ENCODE data around the gene TTYH1. TPM values are rescaled to one million over a fixed set of nuclear protein-coding genes. Genes with fewer than 3 reads are reported as not detected.
A peak's percentile ranks its signal among the peaks of the same experiment; 100 is the strongest.

The TTYH1 gene
- total and polyA plus RNA-seq, 2 of the 8 experiments (the other 6 are each of a cell fraction or from before 2014, with no cell fraction given), result 26.7 to 46.5 TPM

DNA sequence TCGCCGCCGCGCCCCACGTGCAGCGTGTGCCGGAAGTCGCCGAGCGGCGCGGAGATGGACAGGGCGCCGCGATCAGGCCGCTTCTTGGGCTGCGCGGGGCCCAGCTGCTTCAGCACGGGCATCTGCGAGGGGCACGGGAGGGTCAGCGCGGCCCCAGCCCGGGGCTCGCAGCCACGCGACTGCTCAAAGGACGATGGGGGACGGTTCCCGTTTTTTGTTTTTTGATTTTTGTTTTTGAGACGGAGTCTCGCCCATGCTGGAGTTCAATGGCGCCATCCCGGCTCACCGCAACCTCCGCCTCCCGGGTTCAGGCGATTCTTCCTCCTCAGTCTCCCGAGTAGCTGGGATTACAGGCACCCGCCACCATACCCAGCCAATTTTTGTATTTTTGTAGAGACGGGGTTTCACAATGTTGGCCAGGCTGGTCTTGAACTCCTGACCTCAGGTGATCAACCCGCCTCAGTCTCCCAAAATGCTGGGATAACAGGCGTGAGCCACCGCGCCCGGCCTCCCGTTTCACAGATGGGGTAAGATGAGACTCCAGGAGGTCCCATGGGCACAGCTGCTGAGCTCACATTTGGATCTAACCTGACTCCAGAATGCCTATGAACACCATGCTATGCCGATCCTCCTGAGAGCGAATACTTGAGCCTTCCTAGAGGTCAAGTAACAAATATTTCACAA lies 50.3 kb downstream of the TTYH1 start:
- no peak overlapping the region for H4K91ac ChIP-seq (replicated peaks; ENCODE audit: insufficient read length, low read length)
- H2AK5ac ChIP-seq (ENCODE audit: low read depth, low read length), result no peak overlapping the region
- H3K36me3 ChIP-seq (ENCODE audit: control insufficient read depth in 2 of 4, insufficient read depth in 4 of 4, low read length in 3 of 4), result peaks cover 0 to 16% (median 5%) of the 10 kb centered on the region in 4 experiments; a peak in 3 of 8 replicates
- 86% methylated on average over 31 of the region's 49 CpGs; no CpG with 5 or more reads in 1 of the 2 experiments for WGBS, 2 experiments (ENCODE audit: extremely low coverage in 1 of 2, insufficient coverage in 1 of 2, insufficient read length in 1 of 2, insufficient replicate concordance in 2 of 2, low coverage in 1 of 2, low lambda C conversion rate in 2 of 2, missing lambda C conversion rate in 1 of 2)
- CTCF ChIA-PET (ENCODE audit: partially characterized antibody), result interaction anchor here (1.9 kb wide), 1 partner anchor 12 kb away, joined by 6 read pairs; no protein-coding TSS in a partner anchor
- no peak for DNase-seq (ENCODE audit: low read depth in 1 of 2, low spot score in 2 of 2)
- no peak overlapping the region for H2AFZ ChIP-seq (ENCODE audit: low read length)
- H2BK15ac ChIP-seq (ENCODE audit: low read length), result no peak overlapping the region
- peaks cover 10% of the 10 kb centered on the region; the same call in 1 of the 2 replicates for H3K23me2 ChIP-seq (ENCODE audit: low read depth, low read length)
- H3K4me3 ChIP-seq (ENCODE audit: extremely low read depth in 1 of 4, insufficient read depth in 2 of 4, low read depth in 3 of 4, low read length in 4 of 4), result peak overlapping the region in 2 of 4 experiments; percentile 77 to 84; a peak in 3 of 8 replicates
- H3K56ac ChIP-seq (replicated peaks; ENCODE audit: insufficient read length, low read depth, low read length), result no peak overlapping the region
- H4K8ac ChIP-seq (ENCODE audit: extremely low read depth, insufficient read depth, low read length), result peak overlapping the region; percentile 78; the same call in 1 of the 2 replicates
- POLR2A ChIA-PET (ENCODE audit: partially characterized antibody), result interaction anchor here (1.2 to 1.6 kb wide), 3 partner anchors 8 to 652 kb away, joined by 3 to 7 read pairs (median 3); partner anchors contain the start of genes CDC42EP5 and PPP1R12C
- no peak overlapping the region for H4K5ac ChIP-seq (ENCODE audit: insufficient read length, low read depth, low read length)
- H2BK120ac ChIP-seq (replicated peaks; ENCODE audit: low read depth, low read length), result no peak overlapping the region
- peaks cover 2 to 24% (median 15%) of the 10 kb centered on the region in 4 experiments; a peak in 6 of 7 replicates for H3K27me3 ChIP-seq (replicated peaks in 1 of 4; ENCODE audit: control insufficient read depth in 3 of 4, extremely low read depth in 1 of 4, insufficient read depth in 3 of 4, low read length in 3 of 4)
- H3K9me3 ChIP-seq (ENCODE audit: insufficient read depth in 2 of 2, low read depth in 1 of 2, low read length in 1 of 2), result no peaks in the 10 kb centered on the region
- H3K9ac ChIP-seq (replicated peaks in 1 of 4; ENCODE audit: extremely low read depth in 1 of 4, low read depth in 3 of 4, low read length in 3 of 4), result no peak overlapping the region
- no peak overlapping the region for H3K23ac ChIP-seq (ENCODE audit: insufficient read length)
- H2BK5ac ChIP-seq (ENCODE audit: low read depth, low read length), result no peak overlapping the region
- no peaks in the 10 kb centered on the region for H3K79me2 ChIP-seq (ENCODE audit: control insufficient read depth in 1 of 2, insufficient read depth in 2 of 2, low read length in 2 of 2)
- no peak overlapping the region for H3K14ac ChIP-seq (ENCODE audit: insufficient read length)
- peaks cover 0 to 4% of the 10 kb centered on the region in 2 experiments for H4K20me1 ChIP-seq (replicated peaks in 1 of 2; ENCODE audit: control insufficient read depth in 1 of 2, insufficient read depth in 2 of 2, low read length in 2 of 2)
- no peaks in the 10 kb centered on the region for H3K79me1 ChIP-seq (ENCODE audit: low read depth, low read length)
- no peak overlapping the region for H2BK12ac ChIP-seq (ENCODE audit: low read depth, low read length)
- H3K4ac ChIP-seq (replicated peaks; ENCODE audit: insufficient read length, low read depth, low read length), result no peak overlapping the region
- H2BK20ac ChIP-seq (ENCODE audit: low read length), result no peak overlapping the region
- no peak overlapping the region for H3K27ac ChIP-seq (ENCODE audit: low read depth, low read length)
- no peak overlapping the region for H3K18ac ChIP-seq (ENCODE audit: extremely low read depth, low read length)
- FAIRE-seq, result no peak
- peak overlapping the region; percentile 35 to 51; a peak in 2 of 4 replicates for H3K4me2 ChIP-seq (ENCODE audit: insufficient read depth in 1 of 2, low read depth in 2 of 2, low read length in 2 of 2)
- peaks cover under 1 to 11% (median 5%) of the 10 kb centered on the region in 4 experiments; a peak in 6 of 7 replicates for H3K4me1 ChIP-seq (replicated peaks in 1 of 4; ENCODE audit: control insufficient read depth in 3 of 4, insufficient read depth in 4 of 4, low read length in 3 of 4)
- TF ChIP-seq CBX8 (IDR thresholded peaks at IDR 0.05; ENCODE audit: borderline replicate concordance, low read depth, low read length), result no peak
- TF ChIP-seq CREB1 (IDR thresholded peaks at IDR 0.05), result no peak
- TF ChIP-seq SRF (IDR thresholded peaks at IDR 0.05; ENCODE audit: low read depth, low read length), result no peak
- TF ChIP-seq SP2 (IDR thresholded peaks at IDR 0.05; ENCODE audit: low read length), result no peak
- no peak for TF ChIP-seq HDAC6 (IDR thresholded peaks at IDR 0.05; ENCODE audit: low read depth, low read length)
- 0 out of 4 replicates have a peak, but pooled peaks of 1 of the 2 experiments have one; percentile 8 for TF ChIP-seq HDAC2 (IDR thresholded peaks at IDR 0.05; ENCODE audit: borderline replicate concordance in 1 of 2, low read depth in 2 of 2, low read length in 2 of 2)
- TF ChIP-seq CBX5 (IDR thresholded peaks at IDR 0.05; ENCODE audit: low read depth, low read length), result no peak
- no peak for TF ChIP-seq RBBP5 (IDR thresholded peaks at IDR 0.05; ENCODE audit: borderline replicate concordance, low read depth, low read length)
- TF ChIP-seq JUN (IDR thresholded peaks at IDR 0.05; ENCODE audit: low read depth, low read length), result no peak
- TF ChIP-seq KDM1A (IDR thresholded peaks at IDR 0.05; ENCODE audit: borderline replicate concordance, low read length), result no peak
- TF ChIP-seq ASH2L (IDR thresholded peaks at IDR 0.05; ENCODE audit: low read length), result no peak
- no peak for TF ChIP-seq TAF7 (optimal IDR thresholded peaks at IDR 0.05; ENCODE audit: borderline replicate concordance, low read depth, low read length)

All from H1 (cell line).